ENCODE measurements around the gene ANKS1B.

ANKS1B gene

GRCh38 chr12:99960311-99960710, 24.4 kb downstream of the ANKS1B start:
- DNase-seq (ENCODE audit: low read depth in 2 of 2) = no peak

- no peak for DNase-seq (ENCODE audit: low read depth in 2 of 2)
These were observed 25.1 kb downstream of the ANKS1B start for GRCh38 chr12:99959549-99960170.

- DNase-seq (ENCODE audit: low read depth in 2 of 2) = no peak
These were observed 26.8 kb downstream of the ANKS1B start for GRCh38 chr12:99957866-99958466.

- no peak for DNase-seq (ENCODE audit: low read depth in 2 of 2)
These were observed 30.0 kb downstream of the ANKS1B start for GRCh38 chr12:99954724-99955123.

- no peak for DNase-seq (ENCODE audit: low read depth in 2 of 2)
These were observed 36.4 kb downstream of the ANKS1B start for GRCh38 chr12:99948370-99948769.

GRCh38 chr12:99946131-99946530, 38.6 kb downstream of the ANKS1B start:
- no peak for DNase-seq (ENCODE audit: low read depth in 2 of 2)

- DNase-seq (ENCODE audit: low read depth in 2 of 2) = no peak
These were observed 49.1 kb downstream of the ANKS1B start for GRCh38 chr12:99935608-99936007.

GRCh38 chr12:99926511-99927169, 58.1 kb downstream of the ANKS1B start:
- DNase-seq (ENCODE audit: low read depth in 2 of 2) = no peak

- DNase-seq (ENCODE audit: low read depth in 2 of 2) = no peak
These were observed 64.3 kb downstream of the ANKS1B start for GRCh38 chr12:99920353-99920960.

- DNase-seq (ENCODE audit: low read depth in 2 of 2) = no peak
These were observed 66.9 kb downstream of the ANKS1B start for GRCh38 chr12:99917711-99918402.

- DNase-seq (ENCODE audit: low read depth in 2 of 2) = no peak
These were observed 68.2 kb downstream of the ANKS1B start for GRCh38 chr12:99916555-99916954.

GRCh38 chr12:99915251-99916082, 69.3 kb downstream of the ANKS1B start:
- no peak for DNase-seq (ENCODE audit: low read depth in 2 of 2)

GRCh38 chr12:99914206-99914605, 70.5 kb downstream of the ANKS1B start:
- DNase-seq (ENCODE audit: low read depth in 2 of 2) = no peak

GRCh38 chr12:99911967-99912366, 72.8 kb downstream of the ANKS1B start:
- no peak for DNase-seq (ENCODE audit: low read depth in 2 of 2)

- DNase-seq (ENCODE audit: low read depth in 2 of 2) = no peak
These were observed 73.7 kb downstream of the ANKS1B start for GRCh38 chr12:99911081-99911480.

- DNase-seq (ENCODE audit: low read depth in 2 of 2) = no peak
These were observed 74.4 kb downstream of the ANKS1B start for GRCh38 chr12:99910342-99910741.

GRCh38 chr12:99906786-99907579, 77.8 kb downstream of the ANKS1B start:
- no peak for DNase-seq (ENCODE audit: low read depth in 2 of 2)

GRCh38 chr12:99901181-99901580, 83.6 kb downstream of the ANKS1B start:
- DNase-seq (ENCODE audit: low read depth in 2 of 2) = no peak

GRCh38 chr12:99898645-99899044, 86.1 kb downstream of the ANKS1B start:
- no peak for DNase-seq (ENCODE audit: low read depth in 2 of 2)

GRCh38 chr12:99879439-99879838, 105.3 kb downstream of the ANKS1B start:
- no peak for DNase-seq (ENCODE audit: low read depth in 2 of 2)

GRCh38 chr12:99875081-99875480, 109.7 kb downstream of the ANKS1B start:
- DNase-seq (ENCODE audit: low read depth in 2 of 2) = no peak

Data from stimulated activated CD8-positive, alpha-beta memory T cell treated with anti-CD3 and anti-CD28 coated beads, Interleukin-2, amount 100 ng/mL, for 48 hours (primary cell).